GM19099 (cell line): Measurements from ENCODE around the gene NKD2.

ENCODE experiments used
- POLR2A ChIP-seq: IDR thresholded peaks from 3 replicates; pipeline ENCODE4 v1.6.1; 2011; ENCODE audit warnings: low read depth; ENCODE audit not compliant: insufficient read length; ENCODE audit errors: extremely low read depth

Gene NKD2

DNA sequence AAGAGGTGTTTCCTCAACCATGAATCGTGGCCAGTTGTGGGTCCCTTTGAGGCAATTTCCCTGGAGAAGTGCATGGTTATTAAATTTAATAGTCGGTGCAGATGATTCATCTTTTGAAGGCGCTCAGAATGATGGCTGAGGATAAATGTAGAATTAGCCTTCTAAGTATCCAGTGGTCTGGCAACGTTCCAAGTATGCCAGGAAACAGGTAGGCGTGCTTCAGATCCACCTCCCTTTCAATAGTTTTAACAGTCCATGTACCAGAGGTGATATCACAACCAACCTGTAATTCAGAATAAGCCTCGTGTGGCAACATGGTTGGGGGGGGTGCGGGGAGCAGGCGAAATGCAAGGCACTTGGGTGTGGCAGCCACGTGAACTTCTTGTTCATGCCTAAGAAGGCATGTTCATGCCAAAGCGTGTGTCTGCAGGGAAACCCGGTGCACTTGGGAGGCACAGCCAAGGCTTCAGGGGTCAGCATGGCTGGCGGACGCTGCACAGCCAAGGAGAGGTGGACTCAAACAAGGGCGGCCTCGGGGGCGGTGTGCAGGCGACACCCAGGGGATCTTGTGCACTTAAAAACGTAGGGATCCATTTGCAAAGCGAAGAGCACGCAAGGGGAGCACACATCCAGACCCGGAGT lies 5.2 kb upstream of the NKD2 start:
- no peak for TF ChIP-seq POLR2A

DNA sequence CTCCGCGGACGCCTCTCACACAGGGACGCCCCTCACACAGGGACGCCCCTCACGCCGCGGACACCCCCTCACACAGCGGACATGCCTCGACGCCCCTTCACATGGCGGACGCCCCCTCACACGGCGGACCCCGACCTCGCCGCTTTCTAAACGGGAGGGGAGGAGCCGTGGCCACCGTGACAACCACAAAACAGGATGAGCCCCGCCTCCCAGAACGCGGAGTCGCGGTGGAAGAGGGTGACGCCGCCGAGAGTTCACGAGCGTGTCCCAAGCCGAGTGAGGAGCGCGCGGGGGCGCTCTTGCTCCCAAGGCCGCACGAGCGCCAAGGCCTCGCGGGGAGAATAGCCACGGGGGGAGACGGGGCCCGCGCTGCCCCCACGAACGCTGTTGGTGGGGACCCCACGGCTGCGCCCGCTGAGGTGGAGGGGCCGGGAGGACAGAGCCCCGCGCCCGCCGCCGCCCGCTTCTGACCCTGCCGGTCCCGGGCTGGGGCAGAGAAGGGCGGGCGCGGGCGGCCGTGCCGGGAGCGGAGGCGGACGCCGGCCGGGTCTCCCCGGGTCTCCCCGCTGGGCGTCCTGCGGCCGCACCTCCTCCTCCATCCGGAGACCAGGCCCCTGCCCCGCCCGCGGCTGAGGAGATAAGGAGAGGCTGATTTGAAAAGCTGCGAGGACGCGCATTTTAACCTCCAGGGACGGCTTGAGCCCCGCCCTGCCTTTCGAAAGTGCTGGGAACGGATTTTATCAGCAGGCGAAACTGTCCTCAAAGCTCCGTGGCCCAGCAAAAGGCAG lies 3.9 kb upstream of the NKD2 start:
- TF ChIP-seq POLR2A = no peak

DNA sequence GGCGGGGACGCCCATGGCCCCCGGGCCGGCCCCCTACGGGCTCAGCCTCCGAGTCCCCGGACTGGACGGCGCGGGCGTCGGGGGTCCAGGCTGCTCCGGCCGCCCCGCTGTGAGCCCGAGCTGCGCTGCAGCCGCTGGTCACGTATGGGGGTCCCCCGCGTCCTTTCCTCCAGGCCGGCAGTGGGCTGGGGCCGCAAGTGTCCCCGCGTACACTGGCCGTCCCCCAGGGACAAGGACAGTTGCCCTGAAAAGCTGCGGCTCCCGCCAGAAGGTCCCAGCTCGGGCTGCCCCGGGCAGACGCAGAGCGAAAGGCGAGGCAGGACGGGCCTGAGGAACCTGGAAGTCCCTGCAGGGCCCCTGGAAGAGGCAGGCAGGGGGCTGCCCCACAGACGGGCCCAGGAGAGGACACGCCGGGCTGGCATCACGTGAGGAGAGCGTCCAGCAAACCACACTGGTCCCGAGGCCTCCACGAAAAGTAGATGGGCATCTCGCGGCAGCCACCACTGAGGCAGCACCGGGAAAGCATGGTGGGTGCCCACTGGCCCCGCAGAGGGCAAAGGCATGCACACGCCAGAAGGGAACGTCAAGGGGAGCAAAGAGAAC lies 3.3 kb upstream of the NKD2 start:
- TF ChIP-seq POLR2A = no peak

DNA sequence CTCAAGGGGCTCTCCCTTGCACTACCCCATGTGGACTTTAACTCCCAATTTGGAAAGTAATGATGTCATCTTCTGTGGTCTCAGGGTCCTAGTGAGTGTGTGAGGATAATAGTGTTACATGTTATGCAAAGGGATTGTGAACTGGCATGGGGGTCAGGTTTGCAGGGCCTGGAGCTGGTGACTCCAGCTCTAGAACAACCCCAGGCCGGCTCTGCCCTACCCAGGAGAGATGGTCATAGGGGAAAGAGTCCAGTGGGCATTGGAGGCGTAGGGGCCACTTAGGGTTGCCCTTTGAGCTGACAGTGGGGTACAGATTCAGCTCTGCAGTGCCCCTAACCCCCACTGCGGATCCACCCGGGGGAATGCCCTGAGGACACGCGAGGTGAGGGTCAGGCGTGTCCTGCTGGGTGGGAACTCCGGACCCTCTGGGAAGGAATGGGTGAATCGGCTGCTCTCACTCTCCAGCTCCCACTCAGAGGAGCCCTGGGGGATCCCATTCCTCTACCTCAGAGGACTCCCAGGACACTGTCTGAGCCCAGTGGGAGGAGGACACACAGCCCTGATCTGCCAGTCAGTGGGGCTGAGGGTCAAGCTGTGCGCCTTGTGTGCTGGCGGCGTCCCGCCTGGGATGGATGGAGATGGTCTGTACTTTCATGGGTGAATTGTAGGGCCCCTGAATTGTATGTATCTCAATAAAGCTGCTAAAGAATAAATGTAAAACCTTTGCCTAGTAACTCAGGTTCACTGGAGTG lies 2.5 kb upstream of the NKD2 start:
- TF ChIP-seq POLR2A = no peak

DNA sequence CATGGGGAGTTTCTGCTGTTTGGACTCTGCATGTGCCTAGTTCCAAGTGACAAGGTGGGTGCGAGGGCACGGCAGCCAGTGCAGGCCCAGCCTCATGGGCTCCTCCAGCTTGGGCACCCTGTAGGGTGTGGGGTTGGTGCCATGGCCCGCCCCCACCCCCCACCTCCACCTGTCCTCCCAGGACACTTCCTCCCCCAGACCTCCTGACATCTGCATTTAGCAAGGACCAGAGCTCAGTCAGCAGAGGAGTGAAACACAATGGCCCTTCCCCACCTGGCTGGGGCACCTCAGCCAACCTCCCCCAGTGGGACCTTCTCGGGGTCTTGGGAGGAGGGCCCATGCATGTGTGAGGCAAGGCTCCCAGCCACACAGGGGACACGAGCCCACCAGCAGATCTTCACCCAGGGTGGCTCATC lies 1.9 kb upstream of the NKD2 start:
- TF ChIP-seq POLR2A = no peak

DNA sequence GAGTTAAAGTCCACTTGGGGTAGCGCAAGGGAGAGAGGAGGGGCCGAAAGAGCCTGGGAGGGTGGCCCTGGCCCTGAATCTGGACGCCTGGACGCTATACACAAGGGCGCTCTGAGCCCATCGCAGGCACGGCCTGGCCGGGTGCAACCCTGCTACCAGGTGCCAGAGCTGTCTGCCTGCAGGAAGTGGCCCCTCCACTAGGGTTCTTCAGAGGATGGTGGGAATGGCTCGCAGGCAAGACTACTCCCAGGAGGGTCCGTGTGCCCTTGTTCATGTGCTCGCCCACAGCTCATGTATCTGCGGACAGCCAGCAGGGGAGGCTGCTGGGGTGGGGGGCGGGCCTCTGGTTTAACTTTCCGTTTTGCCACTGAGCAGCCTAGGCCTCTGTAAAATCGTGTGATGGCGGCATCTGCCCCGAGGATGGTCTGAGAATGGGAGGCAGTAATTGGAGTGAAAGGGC lies 1.4 kb upstream of the NKD2 start:
- no peak for TF ChIP-seq POLR2A

DNA sequence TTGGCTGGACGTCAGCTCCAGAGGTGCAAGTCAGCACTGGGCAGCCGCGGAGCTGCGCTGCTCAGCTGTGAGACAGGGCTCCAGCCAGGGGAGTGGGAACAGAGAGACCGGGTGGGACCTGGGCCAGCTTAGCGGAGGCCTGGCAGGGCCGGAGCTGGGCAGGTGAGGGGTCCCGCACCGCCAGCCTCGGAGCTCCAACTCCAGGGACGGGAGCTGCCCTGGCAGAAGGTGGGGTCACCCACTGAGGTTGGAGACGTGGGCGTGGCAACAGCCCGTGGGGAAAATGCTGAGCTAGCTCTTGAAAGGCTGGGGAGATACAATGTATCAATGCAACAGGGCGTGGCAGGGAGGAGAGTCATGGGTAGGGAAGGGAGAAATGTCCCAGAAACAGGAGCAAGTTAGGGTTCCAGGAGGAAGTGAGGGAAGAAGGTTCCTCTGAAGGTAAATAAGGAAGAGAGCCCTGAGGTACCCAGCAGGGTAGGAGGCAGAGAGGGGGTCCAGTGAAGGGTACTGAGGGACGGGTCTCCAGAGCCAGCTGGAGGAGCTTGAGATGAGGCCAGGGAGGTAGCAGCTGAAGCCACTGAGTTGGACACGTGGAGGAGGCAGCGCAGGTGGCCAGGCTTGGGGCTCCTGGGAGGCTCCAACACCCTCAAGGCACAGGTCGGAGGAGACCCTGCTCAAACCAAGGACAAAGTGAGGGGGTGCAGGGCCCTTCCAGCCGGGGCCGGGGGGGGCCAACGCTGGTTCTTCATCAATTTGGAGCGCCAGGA lies 736 bp upstream of the NKD2 start:
- no peak for TF ChIP-seq POLR2A

DNA sequence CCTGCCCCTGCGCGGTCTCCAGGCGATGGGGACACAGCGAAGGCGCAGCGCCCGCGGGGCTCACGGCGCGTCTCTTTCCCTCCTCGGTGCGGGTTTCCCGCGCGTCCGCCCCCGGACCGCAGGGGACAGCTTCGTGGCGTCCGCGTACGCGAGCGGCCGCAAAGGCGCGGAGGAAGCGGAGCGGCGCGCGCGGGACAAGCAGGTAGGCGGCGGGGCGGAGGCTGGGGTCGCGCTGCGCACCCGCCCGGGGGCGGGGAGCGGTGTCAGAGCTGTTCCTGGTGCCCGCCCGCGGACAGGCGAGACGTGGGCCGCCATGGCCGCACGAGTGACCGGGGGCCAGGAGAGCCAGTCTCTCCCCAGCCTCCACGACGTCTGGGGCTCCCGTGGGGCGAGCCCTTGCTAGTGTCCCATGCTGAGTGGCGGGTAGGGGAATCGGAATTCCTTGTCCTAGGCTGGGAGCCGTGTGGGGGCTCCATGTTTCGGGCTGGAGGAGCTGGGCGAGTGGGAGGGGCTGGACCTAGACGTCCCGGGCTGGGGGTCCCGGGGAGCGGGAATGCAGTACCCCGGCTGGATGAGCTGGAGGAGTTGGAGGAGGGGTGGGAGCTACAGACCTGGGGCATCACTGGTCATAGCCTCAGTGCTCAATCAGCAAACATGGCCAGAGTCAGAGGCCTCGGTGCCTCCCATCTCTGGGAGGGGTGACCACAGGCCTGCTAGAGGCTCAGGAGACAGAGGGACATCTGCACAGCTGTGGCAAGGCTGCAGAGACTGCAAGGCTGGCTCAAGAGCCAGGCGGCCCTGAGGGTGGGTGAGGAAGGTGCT lies 968 bp downstream of the NKD2 start:
- no peak for TF ChIP-seq POLR2A

DNA sequence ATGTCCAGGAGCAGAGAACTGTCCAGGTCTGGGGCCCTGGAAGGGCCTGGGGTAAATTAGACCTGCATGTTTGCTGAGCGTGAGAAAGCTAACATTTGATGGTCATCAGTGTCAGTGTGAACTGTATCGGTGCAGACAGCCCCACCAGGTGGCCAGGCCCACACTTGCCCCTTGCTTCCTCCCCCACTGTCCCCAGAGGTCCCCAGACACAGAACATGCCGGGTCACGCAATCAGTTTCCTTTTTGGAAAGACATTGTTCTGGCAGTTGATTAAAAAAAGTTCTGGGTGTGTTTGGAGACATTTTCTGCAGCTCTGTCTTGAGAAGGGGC lies 1.5 kb downstream of the NKD2 start:
- no peak for TF ChIP-seq POLR2A

DNA sequence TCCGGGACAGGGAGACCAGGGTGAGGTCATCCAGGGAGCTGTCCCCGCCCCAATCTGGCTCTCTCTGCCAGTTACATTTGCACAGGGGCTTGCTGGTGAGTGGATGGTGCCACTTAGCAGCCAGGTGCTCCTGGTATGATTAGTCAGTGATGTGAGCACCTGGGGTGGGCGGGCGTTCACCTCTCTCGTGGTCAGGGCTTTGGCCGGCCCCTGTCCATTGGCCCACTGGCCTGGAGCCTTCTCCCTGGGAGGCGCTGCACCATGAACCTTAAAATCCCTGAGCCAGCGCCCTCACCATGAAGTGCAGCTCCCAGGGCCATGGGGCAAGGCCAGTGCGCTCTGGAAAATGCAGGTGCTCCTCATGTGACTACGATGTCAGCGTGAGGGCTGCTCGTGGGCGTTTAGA lies 2.0 kb downstream of the NKD2 start:
- no peak for TF ChIP-seq POLR2A

DNA sequence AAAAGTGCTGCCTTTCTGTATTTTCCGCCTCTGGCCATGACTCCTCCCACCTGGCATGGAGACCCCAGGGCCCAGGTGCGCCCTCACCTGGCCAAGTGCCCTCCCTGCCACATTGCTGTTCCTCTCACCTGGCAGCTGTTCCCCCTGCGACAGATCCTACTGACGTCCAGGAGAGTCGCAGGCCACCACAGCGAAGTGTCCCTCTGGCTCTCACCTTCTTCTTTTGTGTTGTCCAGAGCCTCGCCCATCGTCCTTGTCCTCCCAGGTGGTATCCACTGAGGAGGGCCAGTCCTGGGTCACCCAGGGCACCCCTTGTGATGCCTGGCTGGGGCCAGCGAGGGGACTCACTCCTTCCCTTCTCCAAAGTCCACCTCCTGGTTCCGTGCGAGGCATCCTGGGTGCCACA lies 2.6 kb downstream of the NKD2 start:
- no peak for TF ChIP-seq POLR2A

DNA sequence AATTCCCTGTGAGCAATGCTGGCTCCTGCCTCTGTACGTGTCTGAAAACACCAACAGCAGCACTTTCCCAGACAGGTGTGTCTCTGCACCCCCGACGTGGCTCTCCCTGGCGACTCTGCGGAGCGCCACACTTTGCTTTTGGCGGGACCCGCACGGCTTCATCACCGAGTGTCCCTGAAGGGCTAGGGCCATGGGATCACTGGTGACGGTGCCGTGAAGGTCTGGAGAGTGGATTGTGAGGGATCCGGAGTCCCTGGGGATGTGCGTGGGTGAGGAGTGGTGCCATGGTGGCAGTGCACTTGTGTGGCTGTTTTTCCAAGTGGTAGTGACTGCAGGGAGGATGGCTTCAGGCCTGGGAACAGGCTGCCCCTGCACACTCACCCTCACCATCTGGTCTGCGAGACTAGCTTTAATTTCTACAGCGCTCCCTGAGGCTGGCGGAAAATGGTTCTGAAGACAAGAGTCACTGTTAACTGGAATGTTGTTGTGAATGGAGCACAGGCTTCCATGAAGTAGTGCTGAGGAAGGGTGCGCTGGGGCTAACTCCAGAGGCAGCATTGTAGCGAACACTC lies 3.2 kb downstream of the NKD2 start:
- TF ChIP-seq POLR2A = no peak

DNA sequence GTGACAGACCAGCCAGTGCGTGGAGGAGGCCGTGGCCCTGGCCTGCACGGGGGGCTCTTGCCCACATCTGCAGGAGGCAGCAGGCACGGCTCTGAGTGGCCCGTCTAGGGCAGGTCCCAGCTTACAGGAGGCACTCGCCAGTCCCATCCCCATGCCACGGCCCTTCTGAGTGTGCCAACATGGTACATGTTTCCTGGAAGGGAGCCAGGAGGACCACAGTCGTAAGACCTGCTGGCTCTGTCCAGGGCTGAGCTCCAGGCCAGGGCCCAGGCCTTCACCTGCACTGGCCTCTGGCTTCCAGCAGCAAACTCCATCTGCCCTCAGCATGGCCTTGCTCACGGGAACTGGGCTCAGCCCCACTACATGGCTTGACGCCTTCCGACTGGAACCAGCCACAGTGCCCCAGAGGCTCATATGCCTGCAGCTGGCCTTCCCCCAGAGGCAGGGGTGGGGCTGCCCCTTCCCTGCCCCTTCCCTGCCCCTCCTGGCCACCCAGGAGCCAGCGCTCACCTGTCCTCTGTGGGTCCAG lies 3.8 kb downstream of the NKD2 start:
- no peak for TF ChIP-seq POLR2A
